Measurements from ENCODE around the gene ADORA3. TPM values are rescaled to one million over a fixed set of nuclear protein-coding genes. Genes with fewer than 3 reads are reported as not detected.

Gene ADORA3
- polyA plus RNA-seq, 1 donor from 2014 or later: not detected

DNA sequence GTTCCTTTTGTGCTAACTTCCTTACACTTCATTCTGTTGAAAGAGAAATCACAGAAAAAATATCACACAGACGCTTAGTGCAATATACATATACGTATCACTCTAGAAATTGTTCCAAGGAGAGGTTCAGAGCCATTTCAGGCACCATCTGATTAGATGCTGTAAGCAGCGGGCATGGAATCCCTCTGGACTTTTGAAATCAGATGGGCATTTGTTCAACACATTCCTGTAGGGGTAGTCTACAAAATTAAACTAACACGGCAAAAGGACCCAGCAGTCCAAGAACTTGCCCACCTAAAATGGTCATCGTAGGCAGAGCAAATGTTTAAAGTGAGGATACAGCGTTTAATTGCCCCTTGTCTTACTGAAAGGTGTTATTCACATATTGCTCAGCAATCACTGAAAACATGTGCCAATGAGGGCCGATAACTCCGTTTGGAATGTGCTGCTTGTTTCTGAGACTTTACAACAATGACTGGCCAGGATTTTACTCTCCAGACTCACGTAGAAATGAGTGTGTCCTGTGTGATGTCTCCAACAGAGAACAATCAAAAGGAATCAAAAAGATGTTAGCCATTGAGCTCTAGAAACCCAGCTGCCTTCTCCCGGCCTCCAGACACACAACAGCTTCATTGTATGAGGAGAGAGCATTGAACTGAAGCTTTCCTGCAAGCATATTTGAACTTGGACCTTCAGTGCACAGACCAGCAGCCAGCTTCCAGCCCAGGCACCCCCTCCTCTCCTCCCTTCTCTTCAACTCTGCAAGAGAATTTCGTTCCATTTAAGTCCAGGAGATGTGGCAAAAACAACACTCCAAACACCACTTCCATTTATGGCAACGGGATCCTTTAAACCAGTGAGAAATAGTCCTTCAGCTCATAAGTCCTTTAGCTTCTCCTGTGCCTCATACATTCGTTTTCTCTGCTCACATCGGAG is 32.1 kb upstream of the ADORA3 start:
- no peak overlapping the region for H2AFZ ChIP-seq (ENCODE audit: low read depth, low read length)
- no peaks in the 10 kb centered on the region for H3K79me2 ChIP-seq (replicated peaks; ENCODE audit: insufficient read depth, low read length)
- no peaks in the 10 kb centered on the region for H4K20me1 ChIP-seq (ENCODE audit: insufficient read depth)
- no peak overlapping the region for H3K27ac ChIP-seq (ENCODE audit: low read length)
- no peak for TF ChIP-seq SMC3 (conservative IDR thresholded peaks at IDR 0.05; ENCODE audit: poor library complexity)
- no peak for TF ChIP-seq EP300 (conservative IDR thresholded peaks at IDR 0.05; ENCODE audit: poor library complexity, severe bottlenecking)
- no peak for TF ChIP-seq MXI1 (conservative IDR thresholded peaks at IDR 0.05; ENCODE audit: poor library complexity, severe bottlenecking)
- TF ChIP-seq POLR2AphosphoS5 (IDR thresholded peaks at IDR 0.05): no peak
- no peak for TF ChIP-seq EZH2 (IDR thresholded peaks at IDR 0.05; ENCODE audit: borderline replicate concordance, insufficient read depth, low read length, poor library complexity, severe bottlenecking)
- TF ChIP-seq, protein P1, sequence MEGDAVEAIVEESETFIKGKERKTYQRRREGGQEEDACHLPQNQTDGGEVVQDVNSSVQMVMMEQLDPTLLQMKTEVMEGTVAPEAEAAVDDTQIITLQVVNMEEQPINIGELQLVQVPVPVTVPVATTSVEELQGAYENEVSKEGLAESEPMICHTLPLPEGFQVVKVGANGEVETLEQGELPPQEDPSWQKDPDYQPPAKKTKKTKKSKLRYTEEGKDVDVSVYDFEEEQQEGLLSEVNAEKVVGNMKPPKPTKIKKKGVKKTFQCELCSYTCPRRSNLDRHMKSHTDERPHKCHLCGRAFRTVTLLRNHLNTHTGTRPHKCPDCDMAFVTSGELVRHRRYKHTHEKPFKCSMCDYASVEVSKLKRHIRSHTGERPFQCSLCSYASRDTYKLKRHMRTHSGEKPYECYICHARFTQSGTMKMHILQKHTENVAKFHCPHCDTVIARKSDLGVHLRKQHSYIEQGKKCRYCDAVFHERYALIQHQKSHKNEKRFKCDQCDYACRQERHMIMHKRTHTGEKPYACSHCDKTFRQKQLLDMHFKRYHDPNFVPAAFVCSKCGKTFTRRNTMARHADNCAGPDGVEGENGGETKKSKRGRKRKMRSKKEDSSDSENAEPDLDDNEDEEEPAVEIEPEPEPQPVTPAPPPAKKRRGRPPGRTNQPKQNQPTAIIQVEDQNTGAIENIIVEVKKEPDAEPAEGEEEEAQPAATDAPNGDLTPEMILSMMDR (IDR thresholded peaks at IDR 0.05; ENCODE audit: poor library complexity, severe bottlenecking): no peak
- TF ChIP-seq TAF1 (IDR thresholded peaks at IDR 0.05; ENCODE audit: low read depth): no peak
- TF ChIP-seq REST (IDR thresholded peaks at IDR 0.05; ENCODE audit: borderline replicate concordance): no peak
- no peak for TF ChIP-seq RAD21 (conservative IDR thresholded peaks at IDR 0.05)
- no peaks in the 10 kb centered on the region for H3K9me3 ChIP-seq (ENCODE audit: low read length)
- H3F3A ChIP-seq (ENCODE audit: insufficient read depth, low read length, poor library complexity, severe bottlenecking): no peaks in the 10 kb centered on the region
- H3K9me2 ChIP-seq (ENCODE audit: insufficient read depth, low read length): no peaks in the 10 kb centered on the region
- H3K4me3 ChIP-seq (ENCODE audit: low read length): no peak overlapping the region
- no peaks in the 10 kb centered on the region for H3K36me3 ChIP-seq (ENCODE audit: insufficient read depth, low read length)
- no peaks in the 10 kb centered on the region for H3K27me3 ChIP-seq (ENCODE audit: insufficient read depth, low read depth, low read length)
- no peak overlapping the region for H3K4me2 ChIP-seq (ENCODE audit: low read length)
- no peak overlapping the region for H3K9ac ChIP-seq (ENCODE audit: low read length)

DNA sequence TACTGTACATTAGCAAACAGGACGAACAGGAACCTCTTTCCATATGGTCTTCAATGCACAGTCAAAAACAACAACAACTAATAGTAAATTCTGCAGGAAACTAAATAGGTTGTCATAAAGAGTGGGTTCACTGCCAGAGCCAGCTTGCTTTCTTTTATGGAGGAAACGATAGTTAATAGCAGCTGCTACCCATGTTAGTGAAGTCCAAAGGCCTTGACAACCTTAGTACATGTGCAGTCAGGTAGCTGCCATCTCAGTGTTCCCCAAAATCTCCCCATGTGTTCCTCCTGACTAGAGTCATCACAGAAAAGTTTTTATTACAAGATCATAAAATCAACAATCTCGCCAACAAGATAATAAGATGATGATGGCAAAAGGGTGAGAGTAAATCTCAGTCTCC is 16.6 kb upstream of the ADORA3 start:
- no peak overlapping the region for H3K4me3 ChIP-seq (ENCODE audit: low read length)
- H3K4me2 ChIP-seq (ENCODE audit: low read length): no peak overlapping the region
- H3K36me3 ChIP-seq (ENCODE audit: insufficient read depth, low read length): no peaks in the 10 kb centered on the region
- H3K27ac ChIP-seq (ENCODE audit: low read length): no peak overlapping the region
- H3K79me2 ChIP-seq (replicated peaks; ENCODE audit: insufficient read depth, low read length): no peaks in the 10 kb centered on the region
- H3F3A ChIP-seq (ENCODE audit: insufficient read depth, low read length, poor library complexity, severe bottlenecking): no peaks in the 10 kb centered on the region
- H3K27me3 ChIP-seq (ENCODE audit: insufficient read depth, low read depth, low read length): no peaks in the 10 kb centered on the region
- no peak overlapping the region for H2AFZ ChIP-seq (ENCODE audit: low read depth, low read length)
- no peaks in the 10 kb centered on the region for H3K9me3 ChIP-seq (ENCODE audit: low read length)
- H3K9ac ChIP-seq (ENCODE audit: low read length): no peak overlapping the region
- no peaks in the 10 kb centered on the region for H4K20me1 ChIP-seq (ENCODE audit: insufficient read depth)
- TF ChIP-seq RAD21 (conservative IDR thresholded peaks at IDR 0.05) (no peak), SMC3 (conservative IDR thresholded peaks at IDR 0.05; ENCODE audit: poor library complexity) (no peak), REST (IDR thresholded peaks at IDR 0.05; ENCODE audit: borderline replicate concordance) (no peak), POLR2AphosphoS5 (IDR thresholded peaks at IDR 0.05) (no peak), EZH2 (IDR thresholded peaks at IDR 0.05; ENCODE audit: borderline replicate concordance, insufficient read depth, low read length, poor library complexity, severe bottlenecking) (no peak), EP300 (conservative IDR thresholded peaks at IDR 0.05; ENCODE audit: poor library complexity, severe bottlenecking) (no peak), TAF1 (IDR thresholded peaks at IDR 0.05; ENCODE audit: low read depth) (no peak), MXI1 (conservative IDR thresholded peaks at IDR 0.05; ENCODE audit: poor library complexity, severe bottlenecking) (no peak)
- TF ChIP-seq, protein P1 (IDR thresholded peaks at IDR 0.05; ENCODE audit: poor library complexity, severe bottlenecking): no peak
- no peaks in the 10 kb centered on the region for H3K9me2 ChIP-seq (ENCODE audit: insufficient read depth, low read length)

Measured in neural cell (in vitro differentiated cells).